ENCODE data around the gene NR4A3.

The NR4A3 gene

DNA sequence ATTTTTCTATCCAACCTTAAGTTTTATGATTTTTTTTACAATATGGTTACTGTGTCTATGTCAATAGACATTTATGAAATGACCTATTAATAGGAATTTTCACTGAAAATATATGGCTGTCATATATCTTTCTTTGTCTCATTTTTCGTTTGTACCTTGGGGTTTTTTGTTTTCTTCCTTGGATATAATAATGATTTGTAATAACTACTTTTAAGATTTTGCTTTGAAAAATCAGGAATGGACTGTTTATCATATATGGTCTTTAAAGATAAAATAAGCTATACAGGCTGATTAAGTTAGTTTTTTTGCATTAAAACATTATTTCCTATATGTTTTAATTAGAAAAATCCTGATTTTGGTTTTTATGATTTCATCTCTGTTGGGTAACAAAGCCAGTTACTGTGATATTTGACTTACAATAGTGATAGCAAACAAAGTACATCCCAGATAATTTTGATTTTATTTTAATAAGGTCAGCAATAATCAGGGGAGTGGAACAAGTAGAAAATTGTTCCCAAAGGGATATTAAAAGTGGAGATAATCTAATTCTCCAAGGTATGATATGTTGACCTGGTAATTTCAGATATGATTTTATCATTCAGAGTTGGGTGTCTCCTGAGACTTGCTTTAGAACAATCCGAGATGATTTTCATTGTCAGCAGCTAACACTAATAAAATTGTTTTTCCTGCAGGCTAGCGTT, 10.3 kb downstream of the NR4A3 start:
- H3K27ac ChIP-seq (ENCODE audit: low read depth, low read length) = no peak overlapping the region
- peaks cover 0 to 4% (median 3%) of the 10 kb centered on the region in 5 donors for H3K4me1 ChIP-seq (ENCODE audit: control insufficient read depth in 5 of 5, insufficient read depth in 5 of 5, low read length in 5 of 5)
- no peaks in the 10 kb centered on the region for H3K36me3 ChIP-seq (ENCODE audit: control insufficient read depth in 5 of 5, insufficient read depth in 5 of 5, low read length in 5 of 5)
- H3K27me3 ChIP-seq (ENCODE audit: control insufficient read depth in 5 of 5, insufficient read depth in 4 of 5, low read length in 5 of 5) = peaks cover 21 to 32% (median 28%) of the 10 kb centered on the region in 5 donors
- no peak overlapping the region for H3K9ac ChIP-seq (ENCODE audit: low read length in 5 of 5)
- peaks cover 0 to 3% (median 0%) of the 10 kb centered on the region in 5 donors for H3K9me3 ChIP-seq (ENCODE audit: control insufficient read depth in 5 of 5, low read length in 5 of 5)
- H3K4me3 ChIP-seq (ENCODE audit: low read depth in 1 of 5, low read length in 5 of 5) = no peak overlapping the region

GRCh38 chr9:99832558-99832864, 10.8 kb downstream of the NR4A3 start:
- no peak overlapping the region for H3K9ac ChIP-seq (ENCODE audit: low read length in 5 of 5)
- no peaks in the 10 kb centered on the region for H3K36me3 ChIP-seq (ENCODE audit: control insufficient read depth in 5 of 5, insufficient read depth in 5 of 5, low read length in 5 of 5)
- peaks cover 0 to 3% (median 0%) of the 10 kb centered on the region in 5 donors for H3K9me3 ChIP-seq (ENCODE audit: control insufficient read depth in 5 of 5, low read length in 5 of 5)
- H3K27ac ChIP-seq (ENCODE audit: low read depth, low read length) = no peak overlapping the region
- H3K4me1 ChIP-seq (ENCODE audit: control insufficient read depth in 5 of 5, insufficient read depth in 5 of 5, low read length in 5 of 5) = peaks cover 0 to 4% (median 3%) of the 10 kb centered on the region in 5 donors
- peaks cover 18 to 28% (median 24%) of the 10 kb centered on the region in 5 donors for H3K27me3 ChIP-seq (ENCODE audit: control insufficient read depth in 5 of 5, insufficient read depth in 4 of 5, low read length in 5 of 5)
- H3K4me3 ChIP-seq (ENCODE audit: low read depth in 1 of 5, low read length in 5 of 5) = no peak overlapping the region

DNA sequence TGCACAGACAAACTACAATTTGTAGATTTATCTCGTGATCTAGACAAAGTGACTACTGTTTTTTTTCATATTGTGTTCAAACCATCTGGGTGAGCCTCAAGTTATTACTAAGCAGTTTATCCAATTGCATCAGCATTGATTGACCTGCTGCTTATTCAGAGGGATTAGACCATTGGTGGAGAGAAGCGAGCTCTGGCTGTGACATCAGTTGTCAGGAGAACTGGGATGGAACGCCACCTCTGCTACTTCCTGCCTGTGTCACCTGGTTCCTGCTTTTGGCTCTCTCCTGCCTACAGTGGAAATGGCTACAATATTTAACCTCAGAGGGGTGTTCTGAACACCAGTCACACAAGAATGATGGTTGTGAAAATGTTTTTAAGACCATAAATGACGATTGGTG, 12.1 kb downstream of the NR4A3 start:
- H3K27ac ChIP-seq (ENCODE audit: low read depth, low read length) = no peak overlapping the region
- H3K36me3 ChIP-seq (ENCODE audit: control insufficient read depth in 5 of 5, insufficient read depth in 5 of 5, low read length in 5 of 5) = no peaks in the 10 kb centered on the region
- peaks cover 0 to 3% (median 0%) of the 10 kb centered on the region in 5 donors for H3K9me3 ChIP-seq (ENCODE audit: control insufficient read depth in 5 of 5, low read length in 5 of 5)
- no peak overlapping the region for H3K9ac ChIP-seq (ENCODE audit: low read length in 5 of 5)
- H3K27me3 ChIP-seq (ENCODE audit: control insufficient read depth in 5 of 5, insufficient read depth in 4 of 5, low read length in 5 of 5) = peaks cover 10 to 20% (median 16%) of the 10 kb centered on the region in 5 donors
- H3K4me1 ChIP-seq (ENCODE audit: control insufficient read depth in 5 of 5, insufficient read depth in 5 of 5, low read length in 5 of 5) = peaks cover 0 to 3% (median 2%) of the 10 kb centered on the region in 5 donors
- H3K4me3 ChIP-seq (ENCODE audit: low read depth in 1 of 5, low read length in 5 of 5) = no peak overlapping the region

DNA sequence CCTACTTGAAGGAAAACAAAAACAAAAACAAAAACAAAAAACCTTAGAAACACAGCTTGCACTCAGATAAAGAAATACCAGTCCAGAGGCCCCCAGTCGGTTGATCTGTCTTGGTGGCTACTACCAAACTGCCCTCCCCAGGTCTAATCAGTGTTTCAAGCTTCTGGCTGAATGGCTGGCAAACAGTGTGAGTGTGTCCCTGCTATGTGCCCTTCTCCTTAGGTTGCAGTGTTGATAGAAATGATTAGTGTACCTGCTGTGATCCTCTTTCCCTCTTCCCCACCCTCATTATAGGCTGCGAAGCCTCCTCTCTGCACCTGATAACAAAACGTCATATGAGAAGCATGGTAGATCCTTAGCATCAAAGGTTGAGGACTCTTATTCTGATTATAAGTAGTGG, 12.8 kb downstream of the NR4A3 start:
- Histone ChIP-seq H3K36me3 (ENCODE audit: control insufficient read depth in 5 of 5, insufficient read depth in 5 of 5, low read length in 5 of 5) (no peaks in the 10 kb centered on the region), H3K27me3 (ENCODE audit: control insufficient read depth in 5 of 5, insufficient read depth in 4 of 5, low read length in 5 of 5) (peaks cover 5 to 12% (median 9%) of the 10 kb centered on the region in 5 donors), H3K9me3 (ENCODE audit: control insufficient read depth in 5 of 5, low read length in 5 of 5) (no peaks in the 10 kb centered on the region), H3K9ac (ENCODE audit: low read length in 5 of 5) (no peak overlapping the region), H3K4me3 (ENCODE audit: low read depth in 1 of 5, low read length in 5 of 5) (no peak overlapping the region), H3K27ac (ENCODE audit: low read depth, low read length) (no peak overlapping the region), H3K4me1 (ENCODE audit: control insufficient read depth in 5 of 5, insufficient read depth in 5 of 5, low read length in 5 of 5) (no peaks in the 10 kb centered on the region)

- Histone ChIP-seq H3K9me3 (ENCODE audit: control insufficient read depth in 5 of 5, low read length in 5 of 5) (no peaks in the 10 kb centered on the region), H3K9ac (ENCODE audit: low read length in 5 of 5) (no peak overlapping the region), H3K36me3 (ENCODE audit: control insufficient read depth in 5 of 5, insufficient read depth in 5 of 5, low read length in 5 of 5) (no peaks in the 10 kb centered on the region), H3K27me3 (ENCODE audit: control insufficient read depth in 5 of 5, insufficient read depth in 4 of 5, low read length in 5 of 5) (peaks cover 0 to 6% (median 5%) of the 10 kb centered on the region in 5 donors), H3K4me3 (ENCODE audit: low read depth in 1 of 5, low read length in 5 of 5) (no peak overlapping the region), H3K4me1 (ENCODE audit: control insufficient read depth in 5 of 5, insufficient read depth in 5 of 5, low read length in 5 of 5) (no peaks in the 10 kb centered on the region), H3K27ac (ENCODE audit: low read depth, low read length) (no peak overlapping the region)
Observed at GRCh38 chr9:99835142-99835541, 13.5 kb downstream of the NR4A3 start.

DNA sequence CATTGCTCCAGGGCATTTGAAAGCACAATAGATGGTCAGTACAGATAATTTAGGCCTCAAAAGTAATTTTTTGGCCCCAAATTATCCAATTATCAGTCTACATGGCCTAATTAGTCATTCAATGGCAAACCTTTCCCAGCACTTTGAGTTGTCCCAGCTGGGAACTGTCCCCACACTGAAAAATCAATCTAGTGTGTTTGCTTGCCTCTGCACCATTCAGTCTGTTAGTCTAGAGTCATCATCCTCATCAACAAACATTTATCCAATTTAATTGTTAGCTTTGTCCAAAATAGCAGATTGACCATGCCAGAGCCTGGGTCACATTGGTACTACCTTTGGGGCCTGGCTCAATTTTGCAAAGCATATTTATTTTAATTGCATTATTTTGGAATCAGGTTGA, 13.9 kb downstream of the NR4A3 start:
- Histone ChIP-seq H3K4me1 (ENCODE audit: control insufficient read depth in 5 of 5, insufficient read depth in 5 of 5, low read length in 5 of 5) (no peaks in the 10 kb centered on the region), H3K36me3 (ENCODE audit: control insufficient read depth in 5 of 5, insufficient read depth in 5 of 5, low read length in 5 of 5) (no peaks in the 10 kb centered on the region), H3K9me3 (ENCODE audit: control insufficient read depth in 5 of 5, low read length in 5 of 5) (no peaks in the 10 kb centered on the region), H3K9ac (ENCODE audit: low read length in 5 of 5) (no peak overlapping the region), H3K4me3 (ENCODE audit: low read depth in 1 of 5, low read length in 5 of 5) (no peak overlapping the region), H3K27me3 (ENCODE audit: control insufficient read depth in 5 of 5, insufficient read depth in 4 of 5, low read length in 5 of 5) (peaks cover 0 to 6% (median 5%) of the 10 kb centered on the region in 5 donors), H3K27ac (ENCODE audit: low read depth, low read length) (no peak overlapping the region)

GRCh38 chr9:99840072-99840471, 18.4 kb downstream of the NR4A3 start:
- H3K36me3 ChIP-seq (ENCODE audit: control insufficient read depth in 5 of 5, insufficient read depth in 5 of 5, low read length in 5 of 5) = peaks cover 0 to 2% (median 0%) of the 10 kb centered on the region in 5 donors

GRCh38 chr9:99845063-99845462, 23.4 kb downstream of the NR4A3 start:
- Histone ChIP-seq H3K4me3 (ENCODE audit: low read depth in 1 of 5, low read length in 5 of 5) (no peak overlapping the region), H3K4me1 (ENCODE audit: control insufficient read depth in 5 of 5, insufficient read depth in 5 of 5, low read length in 5 of 5) (no peaks in the 10 kb centered on the region), H3K36me3 (ENCODE audit: control insufficient read depth in 5 of 5, insufficient read depth in 5 of 5, low read length in 5 of 5) (peaks cover 0 to 2% (median 0%) of the 10 kb centered on the region in 5 donors), H3K9ac (ENCODE audit: low read length in 5 of 5) (no peak overlapping the region), H3K27ac (ENCODE audit: low read depth, low read length) (no peak overlapping the region), H3K27me3 (ENCODE audit: control insufficient read depth in 5 of 5, insufficient read depth in 4 of 5, low read length in 5 of 5) (peaks cover 0 to 2% (median 0%) of the 10 kb centered on the region in 5 donors), H3K9me3 (ENCODE audit: control insufficient read depth in 5 of 5, low read length in 5 of 5) (no peaks in the 10 kb centered on the region)

More at GRCh38 chr9:99840072-99840471, 18.4 kb downstream of the NR4A3 start:
- Histone ChIP-seq H3K9ac (ENCODE audit: low read length in 5 of 5) (no peak overlapping the region), H3K9me3 (ENCODE audit: control insufficient read depth in 5 of 5, low read length in 5 of 5) (no peaks in the 10 kb centered on the region), H3K4me3 (ENCODE audit: low read depth in 1 of 5, low read length in 5 of 5) (no peak overlapping the region), H3K4me1 (ENCODE audit: control insufficient read depth in 5 of 5, insufficient read depth in 5 of 5, low read length in 5 of 5) (no peaks in the 10 kb centered on the region), H3K27ac (ENCODE audit: low read depth, low read length) (no peak overlapping the region), H3K27me3 (ENCODE audit: control insufficient read depth in 5 of 5, insufficient read depth in 4 of 5, low read length in 5 of 5) (peaks cover 0 to 2% (median 0%) of the 10 kb centered on the region in 5 donors)

GRCh38 chr9:99848447-99848846, 26.8 kb downstream of the NR4A3 start:
- Histone ChIP-seq H3K9me3 (ENCODE audit: control insufficient read depth in 5 of 5, low read length in 5 of 5) (no peaks in the 10 kb centered on the region), H3K27ac (ENCODE audit: low read depth, low read length) (no peak overlapping the region), H3K4me3 (ENCODE audit: low read depth in 1 of 5, low read length in 5 of 5) (no peak overlapping the region), H3K27me3 (ENCODE audit: control insufficient read depth in 5 of 5, insufficient read depth in 4 of 5, low read length in 5 of 5) (no peaks in the 10 kb centered on the region), H3K4me1 (ENCODE audit: control insufficient read depth in 5 of 5, insufficient read depth in 5 of 5, low read length in 5 of 5) (no peaks in the 10 kb centered on the region), H3K9ac (ENCODE audit: low read length in 5 of 5) (no peak overlapping the region), H3K36me3 (ENCODE audit: control insufficient read depth in 5 of 5, insufficient read depth in 5 of 5, low read length in 5 of 5) (peaks cover 0 to 2% (median 0%) of the 10 kb centered on the region in 5 donors)

GRCh38 chr9:99850736-99851499, 29.2 kb downstream of the NR4A3 start:
- Histone ChIP-seq H3K4me3 (ENCODE audit: low read depth in 1 of 5, low read length in 5 of 5) (no peak overlapping the region), H3K27ac (ENCODE audit: low read depth, low read length) (no peak overlapping the region), H3K36me3 (ENCODE audit: control insufficient read depth in 5 of 5, insufficient read depth in 5 of 5, low read length in 5 of 5) (no peaks in the 10 kb centered on the region), H3K4me1 (ENCODE audit: control insufficient read depth in 5 of 5, insufficient read depth in 5 of 5, low read length in 5 of 5) (no peaks in the 10 kb centered on the region), H3K9me3 (ENCODE audit: control insufficient read depth in 5 of 5, low read length in 5 of 5) (no peaks in the 10 kb centered on the region), H3K27me3 (ENCODE audit: control insufficient read depth in 5 of 5, insufficient read depth in 4 of 5, low read length in 5 of 5) (no peaks in the 10 kb centered on the region), H3K9ac (ENCODE audit: low read length in 5 of 5) (no peak overlapping the region)
